ENCODE data around the gene TMEM158.

The TMEM158 gene

GRCh38 chr3:45180051-45180450 lies 46.0 kb downstream of the TMEM158 start:
- no peak for DNase-seq (ENCODE audit: low read depth in 1 of 2, low spot score in 1 of 2)
- Histone ChIP-seq H3K27ac (replicated peaks) (no peak overlapping the region), H3K4me3 (replicated peaks; ENCODE audit: insufficient read depth, low read length) (no peak overlapping the region), H3K27me3 (ENCODE audit: insufficient read depth, poor library complexity, severe bottlenecking) (no peaks in the 10 kb centered on the region)
- TF ChIP-seq POLR2AphosphoS5 (IDR thresholded peaks at IDR 0.05; ENCODE audit: low read depth) (no peak), GABPA (IDR thresholded peaks at IDR 0.05; ENCODE audit: low read depth) (no peak), REST (IDR thresholded peaks at IDR 0.05; ENCODE audit: insufficient replicate concordance, low read depth) (no peak), SPI1 (IDR thresholded peaks at IDR 0.05; ENCODE audit: borderline replicate concordance, low read depth) (no peak), CTCF (IDR thresholded peaks at IDR 0.05; ENCODE audit: insufficient read depth, low read length) (no peak)

- H3K27ac ChIP-seq (replicated peaks), result no peak overlapping the region
- no peak overlapping the region for H3K4me3 ChIP-seq (replicated peaks; ENCODE audit: insufficient read depth, low read length)
- no peak for DNase-seq (ENCODE audit: low read depth in 1 of 2, low spot score in 1 of 2)
- H3K27me3 ChIP-seq (ENCODE audit: insufficient read depth, poor library complexity, severe bottlenecking), result no peaks in the 10 kb centered on the region
- TF ChIP-seq REST (IDR thresholded peaks at IDR 0.05; ENCODE audit: insufficient replicate concordance, low read depth) (no peak), GABPA (IDR thresholded peaks at IDR 0.05; ENCODE audit: low read depth) (no peak), CTCF (IDR thresholded peaks at IDR 0.05; ENCODE audit: insufficient read depth, low read length) (no peak), SPI1 (IDR thresholded peaks at IDR 0.05; ENCODE audit: borderline replicate concordance, low read depth) (no peak), POLR2AphosphoS5 (IDR thresholded peaks at IDR 0.05; ENCODE audit: low read depth) (no peak)
These were observed 46.9 kb downstream of the TMEM158 start for GRCh38 chr3:45179163-45179562.

- Histone ChIP-seq H3K27ac (replicated peaks) (no peak overlapping the region), H3K27me3 (ENCODE audit: insufficient read depth, poor library complexity, severe bottlenecking) (no peaks in the 10 kb centered on the region), H3K4me3 (replicated peaks; ENCODE audit: insufficient read depth, low read length) (no peak overlapping the region)
- TF ChIP-seq GABPA (IDR thresholded peaks at IDR 0.05; ENCODE audit: low read depth) (no peak), SPI1 (IDR thresholded peaks at IDR 0.05; ENCODE audit: borderline replicate concordance, low read depth) (no peak), REST (IDR thresholded peaks at IDR 0.05; ENCODE audit: insufficient replicate concordance, low read depth) (no peak), CTCF (IDR thresholded peaks at IDR 0.05; ENCODE audit: insufficient read depth, low read length) (no peak), POLR2AphosphoS5 (IDR thresholded peaks at IDR 0.05; ENCODE audit: low read depth) (no peak)
- DNase-seq (ENCODE audit: low read depth in 1 of 2, low spot score in 1 of 2), result no peak
These were observed 47.7 kb downstream of the TMEM158 start for GRCh38 chr3:45178183-45179023.
